Skeletal muscle tissue (tissue), 4 donors: ENCODE measurements around the gene PRKD2. TPM values are rescaled to one million over a fixed set of nuclear protein-coding genes. Genes with fewer than 3 reads are reported as not detected.

Experiments used
- H3K27ac ChIP-seq: one replicate; pipeline ENCODE4 v1.7.0; 2013; ENCODE audit warnings: mild to moderate bottlenecking, low read depth, low read length, inconsistent platforms
- H3K27me3 ChIP-seq, 3 donors: one replicate each; pipeline ENCODE4 v1.7.0; 2013; ENCODE audit warnings: low read length in 3 of 3; ENCODE audit not compliant: control insufficient read depth in 3 of 3, insufficient read depth in 3 of 3
- H3K36me3 ChIP-seq, 3 donors: one replicate each; pipeline ENCODE4 v1.7.0; 2013; ENCODE audit warnings: low read length in 3 of 3; ENCODE audit not compliant: control insufficient read depth in 3 of 3, insufficient read depth in 3 of 3
- H3K4me1 ChIP-seq, 3 donors: one replicate each; pipeline ENCODE4 v1.7.0; 2013; ENCODE audit warnings: low read length in 3 of 3, mild to moderate bottlenecking in 3 of 3; ENCODE audit not compliant: control insufficient read depth in 3 of 3, insufficient read depth in 3 of 3
- H3K4me3 ChIP-seq, 3 donors: one replicate each; pipeline ENCODE4 v1.7.0; 2013; ENCODE audit warnings: low read length in 3 of 3
- H3K9ac ChIP-seq, 3 donors: one replicate each; pipeline ENCODE4 v1.7.0; 2013; ENCODE audit warnings: low read length in 3 of 3, mild to moderate bottlenecking in 3 of 3, moderate library complexity in 2 of 3, low read depth in 1 of 3
- H3K9me3 ChIP-seq, 3 donors: one replicate each; pipeline ENCODE4 v1.7.0; 2013; ENCODE audit warnings: low read length in 3 of 3; ENCODE audit not compliant: control insufficient read depth in 3 of 3
- total RNA-seq: library from RNA; depleted of rRNA; stranded (reverse); fragments of >200 nt; gene quantifications from one replicate; pipeline ENCODE4 v1.2.3, GENCODE V29; 2014
- donor health status: Osteomylitis.

PRKD2 gene
- total RNA-seq, 1 donor from 2014 or later = 13.6 TPM

DNA sequence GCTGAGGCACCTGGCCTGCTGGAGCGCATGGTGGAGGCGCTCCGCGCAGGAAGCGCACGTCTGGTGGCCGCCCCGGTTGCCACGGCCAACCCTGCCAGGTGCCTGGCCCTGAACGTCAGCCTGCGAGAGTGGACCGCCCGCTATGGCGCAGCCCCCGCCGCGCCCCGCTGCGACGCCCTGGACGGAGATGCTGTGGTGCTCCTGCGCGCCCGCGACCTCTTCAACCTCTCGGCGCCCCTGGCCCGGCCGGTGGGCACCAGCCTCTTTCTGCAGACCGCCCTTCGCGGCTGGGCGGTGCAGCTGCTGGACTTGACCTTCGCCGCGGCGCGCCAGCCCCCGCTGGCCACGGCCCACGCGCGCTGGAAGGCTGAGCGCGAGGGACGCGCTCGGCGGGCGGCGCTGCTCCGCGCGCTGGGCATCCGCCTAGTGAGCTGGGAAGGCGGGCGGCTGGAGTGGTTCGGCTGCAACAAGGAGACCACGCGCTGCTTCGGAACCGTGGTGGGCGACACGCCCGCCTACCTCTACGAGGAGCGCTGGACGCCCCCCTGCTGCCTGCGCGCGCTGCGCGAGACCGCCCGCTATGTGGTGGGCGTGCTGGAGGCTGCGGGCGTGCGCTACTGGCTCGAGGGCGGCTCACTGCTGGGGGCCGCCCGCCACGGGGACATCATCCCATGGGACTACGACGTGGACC, 39.1 kb upstream of the PRKD2 start:
- H3K4me3 ChIP-seq = no peak overlapping the region
- no peaks in the 10 kb centered on the region for H3K9me3 ChIP-seq
- peaks cover 15 to 20% (median 20%) of the 10 kb centered on the region in 3 donors for H3K36me3 ChIP-seq
- H3K27me3 ChIP-seq = no peaks in the 10 kb centered on the region
- no peak overlapping the region for H3K9ac ChIP-seq
- H3K4me1 ChIP-seq = peaks cover 9 to 16% (median 10%) of the 10 kb centered on the region in 3 donors
- H3K27ac ChIP-seq = no peak overlapping the region

DNA sequence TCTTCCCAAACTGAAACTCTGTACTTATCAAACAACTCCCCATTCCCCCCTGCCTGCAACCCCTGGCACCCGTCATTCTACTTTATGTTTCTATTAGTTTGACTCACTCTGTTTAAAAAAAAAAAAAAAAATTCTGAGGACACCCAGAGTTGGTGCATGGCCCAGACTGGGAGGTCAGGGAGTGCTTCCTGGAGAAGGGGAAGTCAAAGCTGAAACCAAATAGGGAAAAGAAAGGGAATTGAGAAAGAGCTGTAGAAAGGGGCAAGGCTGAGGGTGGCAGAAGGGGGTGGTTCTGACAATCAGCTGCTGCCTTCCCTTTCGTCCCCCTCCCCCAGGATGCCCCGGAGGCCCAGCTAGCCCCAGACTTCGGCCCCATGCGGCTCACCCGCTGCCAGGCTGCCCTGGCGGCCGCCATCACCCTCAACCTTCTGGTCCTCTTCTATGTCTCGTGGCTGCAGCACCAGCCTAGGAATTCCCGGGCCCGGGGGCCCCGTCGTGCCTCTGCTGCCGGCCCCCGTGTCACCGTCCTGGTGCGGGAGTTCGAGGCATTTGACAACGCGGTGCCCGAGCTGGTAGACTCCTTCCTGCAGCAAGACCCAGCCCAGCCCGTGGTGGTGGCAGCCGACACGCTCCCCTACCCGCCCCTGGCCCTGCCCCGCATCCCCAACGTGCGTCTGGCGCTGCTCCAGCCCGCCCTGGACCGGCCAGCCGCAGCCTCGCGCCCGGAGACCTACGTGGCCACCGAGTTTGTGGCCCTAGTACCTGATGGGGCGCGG, 38.4 kb upstream of the PRKD2 start:
- peaks cover 9 to 16% (median 10%) of the 10 kb centered on the region in 3 donors for H3K4me1 ChIP-seq
- H3K27me3 ChIP-seq = no peaks in the 10 kb centered on the region
- no peaks in the 10 kb centered on the region for H3K9me3 ChIP-seq
- H3K4me3 ChIP-seq = no peak overlapping the region
- no peak overlapping the region for H3K9ac ChIP-seq
- no peak overlapping the region for H3K27ac ChIP-seq
- H3K36me3 ChIP-seq = peaks cover 15 to 25% (median 25%) of the 10 kb centered on the region in 3 donors

DNA sequence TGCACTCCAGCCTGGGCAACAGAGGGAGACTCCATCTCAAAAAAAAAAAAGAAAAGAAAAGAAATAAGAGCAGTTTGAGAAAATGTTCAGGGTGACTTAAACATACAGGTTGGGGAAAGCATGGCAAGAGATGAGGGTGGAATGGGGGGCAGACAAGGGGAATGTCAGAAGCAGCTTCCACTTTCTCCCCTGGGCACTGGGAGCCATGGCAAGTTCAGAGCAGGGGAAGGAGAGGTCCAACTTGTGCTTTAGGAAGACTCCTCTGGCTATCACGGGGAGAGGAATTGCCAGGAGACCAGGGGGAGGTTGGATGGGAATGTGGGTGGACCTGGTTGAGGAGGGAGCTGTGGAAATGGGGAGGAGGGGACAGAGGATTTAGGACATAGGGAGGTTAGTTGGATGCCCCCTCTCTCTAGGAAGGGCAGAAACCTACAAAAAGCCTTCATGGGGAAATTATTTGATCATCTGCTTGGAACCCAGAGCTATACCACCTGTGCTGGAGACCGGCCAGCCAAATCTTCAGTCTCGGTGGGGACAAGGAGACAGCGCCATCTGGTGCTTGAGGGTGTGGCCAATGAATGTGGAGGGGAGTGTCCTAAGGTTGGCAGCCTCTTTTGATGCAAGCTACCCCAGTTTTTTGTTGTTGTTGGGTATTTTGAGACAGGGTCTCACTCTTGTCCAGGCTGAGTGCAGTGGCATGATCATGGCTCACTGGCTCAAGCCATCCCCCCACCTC, 36.7 kb upstream of the PRKD2 start:
- H3K27me3 ChIP-seq = no peaks in the 10 kb centered on the region
- no peak overlapping the region for H3K27ac ChIP-seq
- H3K4me1 ChIP-seq = peaks cover 0 to 13% (median 2%) of the 10 kb centered on the region in 3 donors
- no peaks in the 10 kb centered on the region for H3K9me3 ChIP-seq
- H3K4me3 ChIP-seq = no peak overlapping the region
- no peak overlapping the region for H3K9ac ChIP-seq
- H3K36me3 ChIP-seq = peaks cover 18 to 32% (median 29%) of the 10 kb centered on the region in 3 donors

DNA sequence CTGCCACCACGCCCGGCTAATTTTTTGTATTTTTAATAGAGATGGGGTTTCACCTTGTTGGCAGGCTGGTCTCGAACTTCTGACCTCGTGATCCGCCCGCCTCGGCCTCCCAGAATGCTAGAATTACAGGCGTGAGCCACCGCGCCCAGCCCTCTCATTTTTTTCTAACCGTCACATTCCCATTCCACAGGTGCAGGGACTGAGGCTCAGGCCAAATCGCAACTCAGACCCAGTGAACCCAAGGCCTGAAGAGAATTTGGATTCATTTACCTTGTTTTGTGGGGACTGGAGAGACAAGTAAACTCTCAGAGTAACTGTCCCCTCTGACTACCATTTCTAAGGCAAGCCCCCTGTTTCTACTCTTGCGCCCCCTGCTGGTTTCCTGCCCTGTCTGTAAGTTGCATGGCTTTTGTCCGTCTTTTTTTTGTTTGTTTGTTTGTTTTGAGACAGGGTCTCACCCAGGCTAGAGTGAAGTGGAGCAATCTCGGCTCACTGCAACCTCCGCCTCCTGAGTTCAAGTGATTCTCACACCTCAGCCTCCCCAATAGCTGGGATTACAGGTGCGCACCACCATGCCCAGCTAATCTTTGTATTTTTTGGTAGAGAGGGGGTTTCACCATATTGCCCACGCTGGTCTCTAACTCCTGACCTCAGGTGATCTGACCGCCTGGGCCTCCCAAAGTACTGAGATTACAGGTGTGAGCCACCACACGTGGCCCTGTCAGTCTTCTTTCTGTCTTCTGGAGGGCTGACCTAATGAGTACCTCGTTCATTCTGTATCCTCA, 31.6 kb upstream of the PRKD2 start:
- no peaks in the 10 kb centered on the region for H3K27me3 ChIP-seq
- no peaks in the 10 kb centered on the region for H3K9me3 ChIP-seq
- no peak overlapping the region for H3K27ac ChIP-seq
- H3K4me3 ChIP-seq = no peak overlapping the region
- H3K9ac ChIP-seq = no peak overlapping the region
- H3K4me1 ChIP-seq = peaks cover 21 to 33% (median 24%) of the 10 kb centered on the region in 3 donors
- H3K36me3 ChIP-seq = peaks cover 8 to 27% (median 16%) of the 10 kb centered on the region in 3 donors

DNA sequence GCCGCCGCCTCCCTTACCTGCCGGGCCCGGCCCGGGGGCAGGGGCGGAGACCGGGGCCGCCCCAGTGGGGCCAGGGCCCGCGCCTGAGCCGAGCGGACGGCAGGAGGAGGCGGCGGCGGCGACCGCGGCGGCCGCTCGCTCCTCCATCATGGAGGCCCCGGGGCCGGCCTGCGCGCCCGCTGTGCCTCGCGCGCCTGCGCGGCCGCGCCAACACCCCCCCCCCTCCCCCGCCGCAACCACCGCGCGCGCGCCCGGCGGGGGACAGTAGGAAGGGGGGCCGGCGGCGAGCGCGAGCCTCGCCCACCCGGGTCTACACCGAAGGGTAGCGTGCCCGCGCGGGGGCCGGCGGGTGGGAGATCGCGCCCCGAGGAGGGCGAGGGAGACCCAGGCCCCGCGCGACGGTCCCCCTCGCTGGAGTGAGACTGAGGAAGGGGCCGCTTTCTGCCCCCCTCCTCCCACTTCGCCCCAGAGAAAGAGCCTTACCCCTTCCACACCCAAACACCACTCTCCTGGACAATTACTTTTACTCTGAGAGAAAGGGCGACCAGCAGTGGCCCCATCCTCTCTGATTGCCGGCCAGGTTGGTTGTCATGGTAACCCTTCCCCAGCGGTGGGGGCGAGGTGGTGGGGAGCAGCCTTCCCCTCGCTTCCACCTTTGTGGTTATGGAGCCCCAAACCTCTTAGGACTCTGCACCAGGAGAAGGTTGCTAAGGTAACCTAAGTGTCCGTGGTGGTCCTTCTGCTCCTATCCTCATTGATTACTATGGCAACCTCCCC, 29.6 kb upstream of the PRKD2 start, which contains the start of gene STRN4:
STRN4 (minus strand) TSS at position 170 of the 777 bp plus-strand sequence; CDS start at position 150, 20 bp downstream.
- H3K27ac ChIP-seq = peak within 1 kb of the TSS; percentile 73
- peak within 1 kb of the TSS; percentile 78 to 92 (median 88) for H3K4me3 ChIP-seq
- H3K27me3 ChIP-seq = no peaks in the 10 kb centered on the region
- no peaks in the 10 kb centered on the region for H3K9me3 ChIP-seq
- H3K36me3 ChIP-seq = peaks cover 2 to 19% (median 14%) of the 10 kb centered on the region in 3 donors
- peak within 1 kb of the TSS; percentile 92 to 95 (median 95) for H3K9ac ChIP-seq
- H3K4me1 ChIP-seq = peaks cover 31 to 46% (median 35%) of the 10 kb centered on the region in 3 donors

DNA sequence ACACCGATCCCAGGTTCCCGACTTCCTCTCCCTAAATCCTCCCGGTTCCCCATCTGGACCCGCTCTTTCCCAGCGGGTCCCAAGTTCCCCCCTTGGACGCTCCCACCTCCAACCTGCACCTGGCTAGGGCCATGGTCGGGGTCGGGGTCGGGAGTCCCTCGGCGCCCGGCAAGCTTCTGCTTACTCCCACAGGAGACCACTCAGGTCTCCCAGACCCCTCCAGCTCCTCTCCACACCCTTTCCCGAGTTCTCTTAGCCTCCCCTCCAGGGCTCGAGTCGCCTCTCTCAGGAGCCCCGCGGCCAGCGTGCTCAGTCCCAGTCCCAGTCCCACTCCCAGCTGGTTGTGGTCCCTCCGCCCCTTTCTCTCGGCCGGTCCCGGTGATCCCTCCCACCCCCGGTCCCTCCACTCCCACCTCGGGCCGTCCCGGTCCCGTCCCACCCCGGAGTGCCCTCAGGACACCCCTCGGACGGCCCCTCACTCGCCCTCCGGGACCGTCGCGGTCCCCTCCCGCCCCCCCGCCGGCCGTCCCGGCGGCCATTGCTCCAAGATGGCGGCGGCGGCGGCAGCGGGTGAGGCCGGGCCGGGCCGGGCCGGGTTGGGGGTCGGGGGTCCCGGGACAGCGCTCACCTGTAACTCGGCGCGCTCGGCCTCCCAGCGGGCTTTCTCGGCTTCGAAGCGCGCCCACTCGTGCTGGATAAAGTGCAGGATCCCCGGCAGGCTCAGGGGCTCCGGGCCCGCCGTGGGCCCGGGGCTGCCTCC, 28.8 kb upstream of the PRKD2 start, which contains the start of gene FKRP:
FKRP (plus strand) TSS at position 537 of the 760 bp plus-strand sequence. CDS start 9,394 bp downstream, outside the sequence.
- Histone ChIP-seq H3K27ac (peak within 1 kb of the TSS; percentile 73), H3K4me1 (peaks cover 39 to 54% (median 42%) of the 10 kb centered on the region in 3 donors), H3K9ac (peak within 1 kb of the TSS; percentile 92 to 95 (median 95)), H3K36me3 (peaks cover 4 to 21% (median 11%) of the 10 kb centered on the region in 3 donors), H3K4me3 (peak within 1 kb of the TSS; percentile 78 to 92 (median 88)), H3K9me3 (no peaks in the 10 kb centered on the region), H3K27me3 (no peaks in the 10 kb centered on the region)

DNA sequence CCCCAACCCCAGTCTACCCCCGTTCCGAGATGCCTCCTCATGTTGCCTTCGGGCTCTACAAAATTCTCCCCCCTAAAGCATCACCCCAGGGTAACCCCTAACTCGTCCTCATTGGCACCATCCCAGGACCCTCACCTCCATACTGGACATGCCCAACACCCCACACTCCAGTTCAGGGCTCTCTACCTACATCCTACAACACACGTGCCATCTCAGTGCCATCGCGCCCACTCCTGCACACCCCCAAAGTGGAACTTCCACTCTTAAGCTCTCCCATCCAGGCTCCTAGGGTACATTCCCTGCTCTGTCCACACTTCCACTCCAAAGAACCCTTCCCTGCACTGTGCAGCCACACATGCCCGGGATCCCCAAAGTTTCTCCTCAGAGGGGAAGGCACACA, 28.1 kb upstream of the PRKD2 start:
- Histone ChIP-seq H3K27ac (peak overlapping the region; percentile 73), H3K4me1 (peaks cover 46 to 54% (median 47%) of the 10 kb centered on the region in 3 donors), H3K9ac (peak overlapping the region; percentile 92 to 95 (median 95)), H3K4me3 (peak overlapping the region; percentile 67 to 92 (median 88)), H3K27me3 (no peaks in the 10 kb centered on the region), H3K36me3 (peaks cover 6 to 16% (median 9%) of the 10 kb centered on the region in 3 donors), H3K9me3 (no peaks in the 10 kb centered on the region)

DNA sequence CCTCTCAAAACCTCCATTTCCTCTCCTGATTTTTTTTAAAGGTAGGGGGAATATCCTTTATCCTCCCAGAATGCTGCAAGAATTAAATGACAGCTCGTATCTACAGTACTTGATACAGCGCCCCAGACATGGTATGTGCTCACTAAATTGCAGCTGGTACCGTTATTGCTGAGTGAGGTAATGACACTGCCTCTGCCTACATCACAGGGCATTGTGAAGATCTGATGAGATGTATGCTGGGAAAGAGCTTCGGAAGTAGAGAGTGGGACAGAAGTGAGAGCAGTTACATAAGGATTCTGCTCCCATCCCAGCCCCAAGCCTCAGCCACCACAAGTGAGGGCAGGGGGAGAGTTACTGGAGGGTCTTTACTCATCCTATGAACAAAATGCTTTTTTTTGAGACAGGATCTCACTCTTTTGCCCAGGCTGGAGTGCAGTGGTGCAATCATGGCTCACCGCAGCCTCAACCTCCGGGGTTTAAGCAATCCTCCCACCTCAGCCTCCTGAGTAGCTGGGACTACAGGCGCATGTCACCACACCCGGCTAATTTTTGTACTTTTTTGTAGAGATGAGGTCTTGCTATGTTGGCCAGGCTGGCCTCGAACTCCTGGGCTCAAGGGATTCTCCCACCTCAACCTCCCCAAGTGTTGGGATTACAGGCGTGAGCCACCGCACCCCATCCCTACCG, 27.2 kb upstream of the PRKD2 start:
- Histone ChIP-seq H3K9me3 (no peaks in the 10 kb centered on the region), H3K4me1 (peaks cover 52 to 60% (median 52%) of the 10 kb centered on the region in 3 donors), H3K27me3 (no peaks in the 10 kb centered on the region), H3K27ac (no peak overlapping the region), H3K4me3 (no peak overlapping the region), H3K9ac (peak overlapping the region in 1 of 3 donors; percentile 92), H3K36me3 (peaks cover 5 to 13% (median 9%) of the 10 kb centered on the region in 3 donors)
